WERI-Rb-1 (cell line): ENCODE measurements around the gene CCK.

Source experiments
- DNase-seq: peaks from one replicate; pipeline ENCODE4 v3.0.0-alpha.2; 2020
- H3K27ac ChIP-seq: fragments of 250-450 bp; sonication (Bioruptor Pico); 2 replicates; pipeline ENCODE4 v1.5.1; 2020; ENCODE audit warnings: mild to moderate bottlenecking, moderate library complexity
- H3K27me3 ChIP-seq: fragments of 250-450 bp; sonication (Bioruptor Pico); 2 replicates; pipeline ENCODE4 v1.5.1; 2021; ENCODE audit warnings: mild to moderate bottlenecking, low read depth, moderate library complexity; ENCODE audit not compliant: insufficient read depth, severe bottlenecking
- H3K36me3 ChIP-seq: fragments of 250-450 bp; sonication (Bioruptor Pico); 2 replicates; pipeline ENCODE4 v1.5.1; 2020; ENCODE audit warnings: mild to moderate bottlenecking, moderate library complexity
- H3K4me3 ChIP-seq: 2 replicates; pipeline ENCODE4 v1.5.1; 2011; ENCODE audit warnings: low read depth, mild to moderate bottlenecking, control low read depth, low read length
- H3K9me3 ChIP-seq: fragments of 250-450 bp; sonication (Bioruptor Pico); 2 replicates; pipeline ENCODE4 v1.5.1; 2021; ENCODE audit warnings: mild to moderate bottlenecking, moderate library complexity; ENCODE audit not compliant: severe bottlenecking
- CTCF ChIP-seq: IDR thresholded peaks from 2 replicates; pipeline ENCODE4 v1.5.1; 2011; ENCODE audit warnings: low read depth, mild to moderate bottlenecking, control low read depth, inconsistent platforms, low read length

CCK gene

GRCh38 chr3:42214064-42214463 is 51.9 kb downstream of the CCK start:
- Histone ChIP-seq H3K27me3 (no peaks in the 10 kb centered on the region), H3K36me3 (peaks cover 34% of the 10 kb centered on the region), H3K9me3 (no peaks in the 10 kb centered on the region), H3K4me3 (no peak overlapping the region), H3K27ac (no peak overlapping the region)
- no peak for DNase-seq
- no peak for TF ChIP-seq CTCF

GRCh38 chr3:42213417-42213816 is 52.6 kb downstream of the CCK start:
- Histone ChIP-seq H3K27ac (no peak overlapping the region), H3K9me3 (no peaks in the 10 kb centered on the region)

GRCh38 chr3:42210726-42211125 is 55.3 kb downstream of the CCK start:
- no peak for DNase-seq
- Histone ChIP-seq H3K36me3 (peaks cover 52% of the 10 kb centered on the region), H3K4me3 (no peak overlapping the region), H3K9me3 (no peaks in the 10 kb centered on the region), H3K27ac (no peak overlapping the region), H3K27me3 (no peaks in the 10 kb centered on the region)
- no peak for TF ChIP-seq CTCF

More at GRCh38 chr3:42213417-42213816, 52.6 kb downstream of the CCK start:
- no peak for DNase-seq
- TF ChIP-seq CTCF, result no peak
- Histone ChIP-seq H3K36me3 (peaks cover 38% of the 10 kb centered on the region), H3K27me3 (no peaks in the 10 kb centered on the region), H3K4me3 (no peak overlapping the region)

GRCh38 chr3:42209917-42210316 is 56.1 kb downstream of the CCK start:
- Histone ChIP-seq H3K27ac (no peak overlapping the region), H3K36me3 (peaks cover 60% of the 10 kb centered on the region)

More at GRCh38 chr3:42209917-42210316, 56.1 kb downstream of the CCK start:
- Histone ChIP-seq H3K9me3 (no peaks in the 10 kb centered on the region), H3K4me3 (no peak overlapping the region), H3K27me3 (no peaks in the 10 kb centered on the region)
- no peak for DNase-seq
- no peak for TF ChIP-seq CTCF
